WTC11 (cell line): ENCODE measurements around the gene NUMBL.
"Not testable (repeated sequence)": the region's sequence is repeated elsewhere in the genome, so short reads cannot be mapped to it uniquely, and the experiment has no call there.

Experiments
- ATF1 ChIP-seq: sonication (generic); formaldehyde crosslinking; IDR thresholded peaks from 2 replicates; pipeline ENCODE4 v1.8.1; 2023; ENCODE audit warnings: mild to moderate bottlenecking, moderate library complexity, missing genetic modification reagents
- CBFB ChIP-seq: sonication (generic); formaldehyde crosslinking; IDR thresholded peaks from 2 replicates; pipeline ENCODE4 v1.8.1; 2022; ENCODE audit warnings: mild to moderate bottlenecking, low read depth, missing genetic modification reagents
- TEAD4 ChIP-seq: sonication (generic); formaldehyde crosslinking; IDR thresholded peaks from 2 replicates; pipeline ENCODE4 v1.8.0; 2022; ENCODE audit warnings: mild to moderate bottlenecking, missing genetic modification reagents
- TF ChIP-seq, protein P1 (sequence below): fragments of 200-600 bp; IDR thresholded peaks from 2 replicates; pipeline ENCODE4 v1.8.0; 2022; ENCODE audit warnings: antibody characterized with exemption
- TF ChIP-seq, protein P2 (sequence below): sonication (generic); formaldehyde crosslinking; IDR thresholded peaks from 2 replicates; pipeline ENCODE4 v1.8.1; 2023; ENCODE audit warnings: mild to moderate bottlenecking, missing genetic modification reagents, moderate library complexity

DNA sequence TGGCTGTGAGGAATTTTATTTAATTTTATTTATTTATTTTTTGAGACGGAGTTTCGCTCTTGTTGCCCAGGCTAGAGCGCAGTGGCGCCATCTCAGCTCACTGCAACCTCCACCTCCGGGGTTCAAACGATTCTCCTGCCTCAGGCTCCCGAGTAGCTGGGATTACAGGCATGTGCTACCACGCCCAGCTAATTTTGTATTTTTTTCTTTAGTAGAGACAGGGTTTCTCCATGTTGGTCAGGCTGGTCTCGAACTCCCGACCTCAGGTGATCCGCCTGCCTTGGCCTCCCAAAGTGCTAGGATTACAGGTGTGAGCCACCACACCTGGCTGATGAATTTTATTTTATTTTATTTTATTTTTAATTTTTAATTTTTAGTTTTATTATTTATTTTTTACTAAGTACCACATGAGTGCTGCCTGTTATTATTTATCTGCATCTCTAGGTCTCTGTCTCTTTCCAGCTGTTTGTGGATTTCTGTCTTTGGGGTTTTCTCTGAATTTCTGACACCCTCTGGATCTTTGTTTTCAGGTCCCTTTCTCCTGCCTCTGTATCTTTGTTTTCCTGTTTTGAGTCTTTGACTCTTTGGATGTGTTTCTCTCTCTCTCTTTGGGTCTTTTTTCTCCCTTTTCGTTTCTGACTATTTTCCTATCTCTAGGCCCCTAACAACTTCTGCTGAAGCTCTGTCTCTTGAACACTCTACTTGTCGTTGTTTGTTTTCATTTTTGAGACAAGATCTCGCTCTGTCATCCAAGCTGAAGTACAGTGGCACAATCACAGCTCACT is 65.9 kb downstream of the NUMBL start:
- TF ChIP-seq CBFB; TEAD4 (CRISPR knock-in tag); ATF1: not testable (repeated sequence)
- TF ChIP-seq, protein P1, sequence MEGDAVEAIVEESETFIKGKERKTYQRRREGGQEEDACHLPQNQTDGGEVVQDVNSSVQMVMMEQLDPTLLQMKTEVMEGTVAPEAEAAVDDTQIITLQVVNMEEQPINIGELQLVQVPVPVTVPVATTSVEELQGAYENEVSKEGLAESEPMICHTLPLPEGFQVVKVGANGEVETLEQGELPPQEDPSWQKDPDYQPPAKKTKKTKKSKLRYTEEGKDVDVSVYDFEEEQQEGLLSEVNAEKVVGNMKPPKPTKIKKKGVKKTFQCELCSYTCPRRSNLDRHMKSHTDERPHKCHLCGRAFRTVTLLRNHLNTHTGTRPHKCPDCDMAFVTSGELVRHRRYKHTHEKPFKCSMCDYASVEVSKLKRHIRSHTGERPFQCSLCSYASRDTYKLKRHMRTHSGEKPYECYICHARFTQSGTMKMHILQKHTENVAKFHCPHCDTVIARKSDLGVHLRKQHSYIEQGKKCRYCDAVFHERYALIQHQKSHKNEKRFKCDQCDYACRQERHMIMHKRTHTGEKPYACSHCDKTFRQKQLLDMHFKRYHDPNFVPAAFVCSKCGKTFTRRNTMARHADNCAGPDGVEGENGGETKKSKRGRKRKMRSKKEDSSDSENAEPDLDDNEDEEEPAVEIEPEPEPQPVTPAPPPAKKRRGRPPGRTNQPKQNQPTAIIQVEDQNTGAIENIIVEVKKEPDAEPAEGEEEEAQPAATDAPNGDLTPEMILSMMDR = not testable (repeated sequence)
- TF ChIP-seq, protein P2, sequence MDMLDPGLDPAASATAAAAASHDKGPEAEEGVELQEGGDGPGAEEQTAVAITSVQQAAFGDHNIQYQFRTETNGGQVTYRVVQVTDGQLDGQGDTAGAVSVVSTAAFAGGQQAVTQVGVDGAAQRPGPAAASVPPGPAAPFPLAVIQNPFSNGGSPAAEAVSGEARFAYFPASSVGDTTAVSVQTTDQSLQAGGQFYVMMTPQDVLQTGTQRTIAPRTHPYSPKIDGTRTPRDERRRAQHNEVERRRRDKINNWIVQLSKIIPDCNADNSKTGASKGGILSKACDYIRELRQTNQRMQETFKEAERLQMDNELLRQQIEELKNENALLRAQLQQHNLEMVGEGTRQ (CRISPR knock-in tag) = not testable (repeated sequence)
